Mesothelial cell of epicardium (in vitro differentiated cells): Measurements from ENCODE around the gene NPEPL1. TPM values are rescaled to one million over a fixed set of nuclear protein-coding genes. Genes with fewer than 3 reads are reported as not detected.
A peak's percentile ranks its signal among the peaks of the same experiment; 100 is the strongest.

Source experiments
- DNase-seq, 2 experiments: peaks; one replicate each; pipeline ENCODE4 v3.0.0; 2021; ENCODE audit warnings: low spot score in 2 of 2; ENCODE audit not compliant: unreplicated experiment in 2 of 2
- H3K27ac Mint-ChIP-seq: 2 replicates; pipeline ENCODE4 v1.8.0; 2021; ENCODE audit warnings: mixed read lengths
- H3K27me3 Mint-ChIP-seq: 2 replicates; pipeline ENCODE4 v1.8.0; 2021; ENCODE audit warnings: low read depth, mixed read lengths
- H3K36me3 Mint-ChIP-seq: 2 replicates; pipeline ENCODE4 v1.8.0; 2021; ENCODE audit warnings: mixed read lengths
- H3K4me1 Mint-ChIP-seq: 2 replicates; pipeline ENCODE4 v1.8.0; 2021; ENCODE audit warnings: mixed read lengths
- H3K4me3 Mint-ChIP-seq: 2 replicates; pipeline ENCODE4 v1.8.0; 2021; ENCODE audit warnings: mild to moderate bottlenecking, moderate library complexity, mixed read lengths
- H3K9me3 Mint-ChIP-seq: 2 replicates; pipeline ENCODE4 v1.8.0; 2021; ENCODE audit warnings: mixed read lengths
- total RNA-seq: library from RNA; stranded (reverse); gene quantifications from 3 replicates; pipeline ENCODE4 v1.2.1, GENCODE V29; 2021
- TF ChIP-seq, protein P1 (sequence below): fragments of 200-600 bp; sonication (generic); IDR thresholded peaks from one replicate; pipeline ENCODE4 v1.5.0; 2021; ENCODE audit warnings: antibody characterized with exemption; ENCODE audit not compliant: unreplicated experiment

The NPEPL1 gene
- total RNA-seq, 1 donor from 2014 or later: 65.8 TPM

GRCh38 chr20:58651559-58651945 lies 41.0 kb upstream of the NPEPL1 start:
- Mint-ChIP-seq H3K4me3 (peak overlapping the region; percentile 92), H3K4me1 (peaks cover 37% of the 10 kb centered on the region), H3K36me3 (no peaks in the 10 kb centered on the region), H3K27ac (peak overlapping the region; percentile 96), H3K9me3 (no peaks in the 10 kb centered on the region), H3K27me3 (no peaks in the 10 kb centered on the region)
- TF ChIP-seq, protein P1, sequence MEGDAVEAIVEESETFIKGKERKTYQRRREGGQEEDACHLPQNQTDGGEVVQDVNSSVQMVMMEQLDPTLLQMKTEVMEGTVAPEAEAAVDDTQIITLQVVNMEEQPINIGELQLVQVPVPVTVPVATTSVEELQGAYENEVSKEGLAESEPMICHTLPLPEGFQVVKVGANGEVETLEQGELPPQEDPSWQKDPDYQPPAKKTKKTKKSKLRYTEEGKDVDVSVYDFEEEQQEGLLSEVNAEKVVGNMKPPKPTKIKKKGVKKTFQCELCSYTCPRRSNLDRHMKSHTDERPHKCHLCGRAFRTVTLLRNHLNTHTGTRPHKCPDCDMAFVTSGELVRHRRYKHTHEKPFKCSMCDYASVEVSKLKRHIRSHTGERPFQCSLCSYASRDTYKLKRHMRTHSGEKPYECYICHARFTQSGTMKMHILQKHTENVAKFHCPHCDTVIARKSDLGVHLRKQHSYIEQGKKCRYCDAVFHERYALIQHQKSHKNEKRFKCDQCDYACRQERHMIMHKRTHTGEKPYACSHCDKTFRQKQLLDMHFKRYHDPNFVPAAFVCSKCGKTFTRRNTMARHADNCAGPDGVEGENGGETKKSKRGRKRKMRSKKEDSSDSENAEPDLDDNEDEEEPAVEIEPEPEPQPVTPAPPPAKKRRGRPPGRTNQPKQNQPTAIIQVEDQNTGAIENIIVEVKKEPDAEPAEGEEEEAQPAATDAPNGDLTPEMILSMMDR: no peak
- DNase-seq: peak; percentile 38 to 76

GRCh38 chr20:58651946-58652605 lies 40.5 kb upstream of the NPEPL1 start:
- peaks cover 39% of the 10 kb centered on the region for H3K4me1 Mint-ChIP-seq
- H3K9me3 Mint-ChIP-seq: no peaks in the 10 kb centered on the region
- no peak for DNase-seq
- H3K27me3 Mint-ChIP-seq: no peaks in the 10 kb centered on the region
- H3K36me3 Mint-ChIP-seq: no peaks in the 10 kb centered on the region
- H3K27ac Mint-ChIP-seq: peak overlapping the region; percentile 96
- TF ChIP-seq, protein P1: no peak
- H3K4me3 Mint-ChIP-seq: peak overlapping the region; percentile 92

- TF ChIP-seq, protein P1: no peak
- H3K9me3 Mint-ChIP-seq: no peaks in the 10 kb centered on the region
- peak overlapping the region; percentile 96 for H3K27ac Mint-ChIP-seq
- H3K27me3 Mint-ChIP-seq: no peaks in the 10 kb centered on the region
- no peak for DNase-seq
- H3K4me3 Mint-ChIP-seq: peak overlapping the region; percentile 92
- H3K36me3 Mint-ChIP-seq: no peaks in the 10 kb centered on the region
- H3K4me1 Mint-ChIP-seq: peaks cover 46% of the 10 kb centered on the region
Observed at GRCh38 chr20:58652606-58653294, 39.9 kb upstream of the NPEPL1 start.

DNA sequence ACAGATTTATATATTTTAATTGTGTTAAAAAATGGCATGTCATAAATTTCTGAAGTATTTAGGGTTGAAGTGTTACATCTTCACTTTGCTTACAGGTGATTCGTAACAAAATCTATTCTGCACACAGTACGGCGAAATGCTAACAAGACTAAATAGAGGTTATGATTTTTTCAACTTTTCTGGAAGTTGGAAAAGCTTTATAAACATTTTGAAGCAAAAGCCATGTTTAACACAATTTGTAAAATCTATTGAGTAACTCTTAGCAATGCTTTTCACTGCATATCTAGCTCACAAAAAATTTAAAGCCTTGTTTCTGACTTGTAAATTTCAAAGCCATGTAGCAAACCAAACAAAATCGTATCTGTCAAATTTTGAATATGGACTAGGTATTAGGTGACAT lies 38.3 kb upstream of the NPEPL1 start:
- peaks cover 51% of the 10 kb centered on the region for H3K4me1 Mint-ChIP-seq
- H3K27me3 Mint-ChIP-seq: no peaks in the 10 kb centered on the region
- no peaks in the 10 kb centered on the region for H3K36me3 Mint-ChIP-seq
- H3K4me3 Mint-ChIP-seq: peak overlapping the region; percentile 26
- H3K9me3 Mint-ChIP-seq: no peaks in the 10 kb centered on the region
- TF ChIP-seq, protein P1: no peak
- no peak for DNase-seq
- H3K27ac Mint-ChIP-seq: no peak overlapping the region

- H3K36me3 Mint-ChIP-seq: no peaks in the 10 kb centered on the region
Observed at GRCh38 chr20:58655328-58656107, 37.1 kb upstream of the NPEPL1 start.

More at GRCh38 chr20:58655328-58656107, 37.1 kb upstream of the NPEPL1 start:
- no peaks in the 10 kb centered on the region for H3K27me3 Mint-ChIP-seq
- peaks cover 58% of the 10 kb centered on the region for H3K4me1 Mint-ChIP-seq
- TF ChIP-seq, protein P1: no peak
- DNase-seq: no peak
- no peak overlapping the region for H3K27ac Mint-ChIP-seq
- no peaks in the 10 kb centered on the region for H3K9me3 Mint-ChIP-seq
- H3K4me3 Mint-ChIP-seq: peak overlapping the region; percentile 42
